A549 (cell line): ENCODE data around the gene DPP7. TPM values are rescaled to one million over a fixed set of nuclear protein-coding genes. Genes with fewer than 3 reads are reported as not detected.

Experiments used
- ATAC-seq, 2 experiments: fragments of 200-7000 bp in 1 of 2; fragments of >200 bp in 1 of 2; cut with Nextera tagmentation in 1 of 2; cut with Tn5 transposase in 1 of 2; 3 replicates each; pipeline versions ENCODE4 v1.8.0 to v1.9.1; 2018 to 2020; ENCODE audit warnings: mild to moderate bottlenecking in 1 of 2, moderate library complexity in 1 of 2
- CTCF ChIA-PET: fragments of 300-600 bp; sonication (Branson Sonifier 250); formaldehyde crosslinking; extraction: SDS; loops from one replicate; lab custom pipeline; 2021; ENCODE audit warnings: antibody characterized with exemption, inconsistent platforms; lab: Yijun Ruan, JAX
- POLR2A ChIA-PET: fragments of 350-600 bp; formaldehyde crosslinking; extraction: SDS; loops from one replicate; lab custom pipeline; 2021; ENCODE audit warnings: antibody characterized with exemption, inconsistent platforms; lab: Yijun Ruan, JAX
- DNase-seq, 2 experiments: peaks; one replicate each; pipeline versions ENCODE4 v3.0.0 to v3.0.0-alpha.2; 2011 to 2016; ENCODE audit warnings: low read depth in 1 of 2, low spot score in 1 of 2
- FAIRE-seq: peaks from 2 replicates; lab custom pipeline; 2011; peaks lifted over from hg19 to GRCh38; lab: Jason Lieb, UNC
- H3K27ac ChIP-seq, 2 experiments: fragments of >200 bp; sonication (Bioruptor Twin); formaldehyde crosslinking; 3 replicates each; pipeline ENCODE4 v1.5.1; 2016 to 2017
- H3K4me1 ChIP-seq: fragments of >200 bp; sonication (Bioruptor Twin); formaldehyde crosslinking; 3 replicates; pipeline ENCODE4 v1.6.1; 2016
- H3K4me2 ChIP-seq: fragments of >200 bp; sonication (Bioruptor Twin); formaldehyde crosslinking; 3 replicates; pipeline ENCODE4 v1.6.1; 2016
- H3K4me3 ChIP-seq: fragments of >200 bp; sonication (Bioruptor Twin); formaldehyde crosslinking; 3 replicates; pipeline ENCODE4 v1.5.1; 2016
- H3K9me3 ChIP-seq: fragments of >200 bp; sonication (Bioruptor Twin); formaldehyde crosslinking; 3 replicates; pipeline ENCODE4 v1.6.1; 2016
- ATOH8 ChIP-seq: fragments of 250-450 bp; sonication (Bioruptor Pico); IDR thresholded peaks from 2 replicates; pipeline ENCODE4 v1.5.0; 2020; ENCODE audit warnings: low read depth, mild to moderate bottlenecking, moderate library complexity
- CBX2 ChIP-seq: fragments of 200-600 bp; sonication (generic); IDR thresholded peaks from 2 replicates; pipeline ENCODE4 v1.6.1; 2016; ENCODE audit warnings: low read depth, mild to moderate bottlenecking, borderline replicate concordance
- CHD2 ChIP-seq: fragments of 150-350 bp; IDR thresholded peaks from 2 replicates; pipeline ENCODE4 v1.6.1; 2014; ENCODE audit warnings: low read length; ENCODE audit not compliant: partially characterized antibody
- EHF ChIP-seq: fragments of 250-450 bp; sonication (Bioruptor Pico); IDR thresholded peaks from 2 replicates; pipeline ENCODE4 v1.5.0; 2020; ENCODE audit warnings: mild to moderate bottlenecking
- EHMT2 ChIP-seq: fragments of 200-600 bp; sonication (generic); IDR thresholded peaks from 2 replicates; pipeline ENCODE4 v1.6.1; 2016; ENCODE audit warnings: antibody characterized with exemption, low read depth, mild to moderate bottlenecking, moderate library complexity
- FOSL2 ChIP-seq, 2 experiments: fragments of 450-650 bp in 1 of 2; fragments of >200 bp in 1 of 2; sonication (Bioruptor Twin) in 1 of 2; formaldehyde crosslinking; IDR thresholded peaks; 2 replicates each; pipeline versions ENCODE4 v1.5.0 to v1.6.1; 2016 to 2020; ENCODE audit warnings: mild to moderate bottlenecking in 1 of 2, moderate library complexity in 1 of 2
- FOXS1 ChIP-seq: fragments of 250-450 bp; sonication (Bioruptor Pico); IDR thresholded peaks from 2 replicates; pipeline ENCODE4 v1.5.0; 2020; ENCODE audit warnings: mild to moderate bottlenecking, moderate library complexity
- HDAC2 ChIP-seq: fragments of 200-600 bp; sonication (generic); IDR thresholded peaks from 2 replicates; pipeline ENCODE4 v1.6.1; 2016
- HOXA7 ChIP-seq: fragments of 250-450 bp; sonication (Bioruptor Pico); IDR thresholded peaks from 2 replicates; pipeline ENCODE4 v1.5.0; 2020; ENCODE audit warnings: mild to moderate bottlenecking, moderate library complexity
- JUN ChIP-seq, 2 experiments: fragments of >200 bp; sonication (Bioruptor Twin); formaldehyde crosslinking; IDR thresholded peaks; 2 replicates in 1 of 2; 3 replicates in 1 of 2; pipeline ENCODE4 v1.6.1; 2016 to 2017
- JUNB ChIP-seq: fragments of >200 bp; sonication (Bioruptor Twin); formaldehyde crosslinking; IDR thresholded peaks from 2 replicates; pipeline ENCODE4 v1.6.1; 2016
- MAFK ChIP-seq: fragments of 450-650 bp; IDR thresholded peaks from 2 replicates; pipeline ENCODE4 v1.6.1; 2014; ENCODE audit not compliant: partially characterized antibody
- MAX ChIP-seq: IDR thresholded peaks from 2 replicates; pipeline ENCODE4 v1.6.1; 2012
- MYC ChIP-seq: IDR thresholded peaks from 2 replicates; pipeline ENCODE4 v1.6.1; 2012; ENCODE audit warnings: mild to moderate bottlenecking, inconsistent platforms, low read length, improper control_type of control experiment, borderline replicate concordance
- NFE2L2 ChIP-seq: fragments of 150-350 bp; conservative IDR thresholded peaks from 2 replicates; pipeline ENCODE4 v1.6.1; 2014; ENCODE audit warnings: low read length
- PHF8 ChIP-seq: fragments of 200-600 bp; sonication (generic); IDR thresholded peaks from 2 replicates; pipeline ENCODE4 v1.6.1; 2016; ENCODE audit warnings: low read depth, mild to moderate bottlenecking, antibody characterized with exemption, moderate library complexity, borderline replicate concordance
- POLR2A ChIP-seq: IDR thresholded peaks from 2 replicates; pipeline ENCODE4 v1.6.1; 2012; ENCODE audit warnings: mild to moderate bottlenecking, low read length
- REST ChIP-seq: fragments of 200-600 bp; sonication (generic); IDR thresholded peaks from 2 replicates; pipeline ENCODE4 v1.6.1; 2016; ENCODE audit warnings: antibody characterized with exemption, mild to moderate bottlenecking, moderate library complexity
- RFX5 ChIP-seq: fragments of 450-650 bp; IDR thresholded peaks from 2 replicates; pipeline ENCODE4 v1.7.1; 2014; ENCODE audit warnings: antibody characterized with exemption, mild to moderate bottlenecking, moderate library complexity
- USF2 ChIP-seq: fragments of 450-650 bp; IDR thresholded peaks from 2 replicates; pipeline ENCODE4 v1.6.1; 2014; ENCODE audit warnings: antibody characterized with exemption
- ZFP36 ChIP-seq: fragments of 450-650 bp; IDR thresholded peaks from 2 replicates; pipeline ENCODE4 v1.6.1; 2014; ENCODE audit warnings: borderline replicate concordance; ENCODE audit not compliant: partially characterized antibody
- ZSCAN20 ChIP-seq: fragments of 250-450 bp; sonication (Bioruptor Pico); IDR thresholded peaks from 2 replicates; pipeline ENCODE4 v1.8.0; 2022; ENCODE audit warnings: mild to moderate bottlenecking, moderate library complexity
- WGBS: methylation state at CpG from one replicate; pipeline ENCODE4 v1.1.6; 2017; ENCODE audit errors: missing lambda C conversion rate; 5-methylcytosine and 5-hydroxymethylcytosine counted together
- polyA plus RNA-seq, 4 experiments: library from polyadenylated mRNA; depleted of rRNA in 3 of 4; stranded (reverse); fragments of >200 nt; fragmentation: RNase III in 1 of 4; extraction: RNeasy Plus Mini Kit Qiagen cat#74134 plus additional on column Dnase treatment in 1 of 4; gene quantifications; 2 replicates in 3 of 4; 3 replicates in 1 of 4; pipeline ENCODE4 v1.2.3, GENCODE V29; 2011 to 2017

Gene DPP7
- polyA plus RNA-seq, 2 of the 4 experiments (the other 2 are of a cell fraction), result 27.6 to 71.8 TPM

- WGBS, result 24% methylated on average over 9 of the region's 12 CpGs
- Histone ChIP-seq H3K4me2 (peak overlapping the region; percentile 71), H3K4me1 (peaks cover 41% of the 10 kb centered on the region), H3K27ac (peak overlapping the region; percentile 79 to 95), H3K9me3 (no peaks in the 10 kb centered on the region), H3K4me3 (no peak overlapping the region)
- FAIRE-seq, result peak; percentile 70
- ChIA-PET CTCF (interaction anchor here (0.6 to 24.0 kb wide), 9 partner anchors 16 to 329 kb away, joined by 3 to 321 read pairs (median 4); partner anchors contain the start of gene SAPCD2), POLR2A (interaction anchor here (0.7 to 1.1 kb wide), 3 partner anchors 32 to 157 kb away, joined by 3 read pairs; partner anchors contain the start of gene TUBB4B)
- no peak for TF ChIP-seq RFX5
- TF ChIP-seq JUN (IDR thresholded peaks at IDR 0.05), result peak in 1 of 2 experiments; percentile 56; a peak in 3 of 5 replicates
- TF ChIP-seq POLR2A, result 0 out of 2 replicates have a peak, but pooled peaks have one; percentile 10
- TF ChIP-seq FOSL2 (IDR thresholded peaks at IDR 0.05), result peak; percentile 73
- TF ChIP-seq FOSL2 (CRISPR knock-in tag; IDR thresholded peaks at IDR 0.05), result peak; percentile 94
- peak; percentile 69 for TF ChIP-seq JUNB
- no peak for TF ChIP-seq EHMT2
- TF ChIP-seq MAFK, result peak; percentile 47
- TF ChIP-seq MAX, result peak; percentile 43; the same call in 1 of the 2 replicates
- TF ChIP-seq CHD2, result no peak
- TF ChIP-seq PHF8, result no peak
- DNase-seq, result peak; percentile 78 to 86
- ATAC-seq, result peak; percentile 54 to 59
Measured at GRCh38 chr9:137083394-137084004, 31.0 kb downstream of the DPP7 start.

- Histone ChIP-seq H3K4me1 (peaks cover 43% of the 10 kb centered on the region), H3K4me3 (no peak overlapping the region)
- no peak for FAIRE-seq
Measured at GRCh38 chr9:137082925-137083290, 31.6 kb downstream of the DPP7 start.

GRCh38 chr9:137082222-137082924 is 32.2 kb downstream of the DPP7 start:
- ATAC-seq, result no peak
- H3K4me3 ChIP-seq, result no peak overlapping the region
- POLR2A ChIA-PET, result interaction anchor here (1.0 to 1.1 kb wide), 3 partner anchors 33 to 158 kb away, joined by 3 read pairs; partner anchors contain the start of gene TUBB4B
- CTCF ChIA-PET, result interaction anchor here (1.2 to 24.0 kb wide), 6 partner anchors 14 to 135 kb away, joined by 4 to 321 read pairs (median 6); partner anchors contain the start of genes NPDC1 and SAPCD2
- WGBS, result 94% methylated on average over 10 of the region's 16 CpGs
- H3K4me1 ChIP-seq, result peaks cover 40% of the 10 kb centered on the region
- peak overlapping the region; percentile 71; the same call in 1 of the 3 replicates for H3K4me2 ChIP-seq
- FAIRE-seq, result no peak
- H3K27ac ChIP-seq, result peak overlapping the region; percentile 79 to 95; a peak in 5 of 6 replicates
- H3K9me3 ChIP-seq, result no peaks in the 10 kb centered on the region
- no peak for DNase-seq
- TF ChIP-seq FOXS1 (no peak), CBX2 (no peak), ATOH8 (no peak), NFE2L2 (no peak), EHF (CRISPR knock-in tag) (no peak), ZSCAN20 (CRISPR knock-in tag) (no peak), REST (no peak), HOXA7 (no peak), MYC (no peak), ZFP36 (no peak), HDAC2 (no peak), USF2 (no peak)

More at GRCh38 chr9:137082925-137083290, 31.6 kb downstream of the DPP7 start:
- ATAC-seq (no peak), DNase-seq (no peak)
- POLR2A ChIA-PET, result interaction anchor here (0.7 to 1.1 kb wide), 3 partner anchors 32 to 158 kb away, joined by 3 read pairs; partner anchors contain the start of gene TUBB4B
- H3K9me3 ChIP-seq, result no peaks in the 10 kb centered on the region
- peak overlapping the region; percentile 79 to 95 for H3K27ac ChIP-seq
- CTCF ChIA-PET, result interaction anchor here (1.0 to 24.0 kb wide), 9 partner anchors 15 to 330 kb away, joined by 3 to 321 read pairs (median 4); partner anchors contain the start of gene SAPCD2
- TF ChIP-seq MAX, result peak; percentile 4; the same call in 1 of the 2 replicates
- TF ChIP-seq ATOH8, result no peak
- TF ChIP-seq, all 56 proteins: peak for 1
- WGBS, result 73% methylated on average over 8 of the region's 8 CpGs
- H3K4me2 ChIP-seq, result peak overlapping the region; percentile 71
